GDM1 (cell line): Measurements from ENCODE around the gene ABCC8.

Experiments used
- DNase-seq: peaks from one replicate; lab custom pipeline; 2025; lab: John Stamatoyannopoulos, UW

ABCC8 gene

DNA sequence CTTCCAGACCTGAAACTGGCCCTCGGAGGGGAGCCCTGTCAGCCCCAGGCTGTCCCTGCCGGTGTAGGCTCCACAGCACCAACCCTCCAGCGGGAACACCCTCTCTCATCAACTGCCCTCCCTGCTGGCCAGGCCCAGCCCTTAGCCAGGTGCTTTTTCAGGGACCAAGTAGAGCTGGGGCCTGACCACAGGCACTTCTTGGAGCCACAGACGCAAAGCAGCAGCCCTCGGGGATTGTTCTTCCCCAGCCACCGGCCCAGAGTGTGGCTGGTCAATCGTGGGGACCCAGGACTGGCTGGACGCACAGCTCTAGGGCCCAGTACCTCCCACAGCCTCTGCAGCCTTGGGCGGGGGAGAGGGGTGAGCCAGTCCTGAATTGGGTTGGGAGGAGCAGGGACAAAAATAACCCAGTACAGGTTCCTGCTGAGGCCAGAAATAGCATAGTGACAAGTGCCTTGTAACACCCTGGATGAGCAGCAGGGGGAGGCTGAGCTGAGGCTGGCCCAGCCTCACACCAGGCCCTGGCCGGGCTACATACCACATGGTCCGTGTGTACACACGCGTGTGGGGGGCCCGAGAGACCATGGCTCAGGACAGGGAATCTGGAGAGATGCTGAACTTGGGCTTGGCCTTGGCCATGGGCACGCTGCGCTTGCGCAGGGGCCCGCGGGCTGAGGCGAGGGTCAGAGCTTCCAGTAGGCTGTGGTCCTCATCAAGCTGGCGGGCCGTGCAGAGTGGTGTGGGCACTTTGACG is 90.1 kb downstream of the ABCC8 start:
- DNase-seq = peak; percentile 38

GRCh38 chr11:17385926-17386325 is 90.7 kb downstream of the ABCC8 start:
- DNase-seq = no peak

GRCh38 chr11:17385492-17385891 is 91.2 kb downstream of the ABCC8 start:
- DNase-seq = no peak

DNA sequence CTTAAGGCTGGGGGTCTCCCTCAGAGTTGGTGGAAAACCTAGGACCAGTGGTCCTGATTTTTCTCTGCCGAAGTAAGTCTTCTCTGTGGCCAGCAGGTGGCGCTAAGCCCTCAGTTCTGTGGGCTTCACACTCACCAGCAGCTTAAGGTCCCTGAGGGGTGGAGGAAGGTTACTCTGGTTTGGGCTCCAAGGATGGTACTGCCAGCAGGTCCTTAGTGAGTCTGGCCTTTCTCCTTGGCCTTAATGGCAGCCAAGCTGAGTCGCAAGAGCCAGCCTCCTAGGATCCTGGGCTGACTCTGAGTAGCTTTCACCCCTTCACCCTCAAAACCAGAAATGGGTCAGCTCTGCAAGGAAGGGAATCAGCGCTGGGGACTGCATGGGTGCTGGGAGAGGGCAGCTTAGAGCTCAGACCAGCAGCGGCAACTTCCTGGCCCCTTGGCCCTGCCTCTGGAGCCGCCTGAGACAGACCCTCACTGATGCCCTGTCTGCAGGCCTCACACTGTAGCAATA is 92.6 kb downstream of the ABCC8 start:
- peak; percentile 73 for DNase-seq

- no peak for DNase-seq
Observed at GRCh38 chr11:17383461-17383860, 93.2 kb downstream of the ABCC8 start.

DNA sequence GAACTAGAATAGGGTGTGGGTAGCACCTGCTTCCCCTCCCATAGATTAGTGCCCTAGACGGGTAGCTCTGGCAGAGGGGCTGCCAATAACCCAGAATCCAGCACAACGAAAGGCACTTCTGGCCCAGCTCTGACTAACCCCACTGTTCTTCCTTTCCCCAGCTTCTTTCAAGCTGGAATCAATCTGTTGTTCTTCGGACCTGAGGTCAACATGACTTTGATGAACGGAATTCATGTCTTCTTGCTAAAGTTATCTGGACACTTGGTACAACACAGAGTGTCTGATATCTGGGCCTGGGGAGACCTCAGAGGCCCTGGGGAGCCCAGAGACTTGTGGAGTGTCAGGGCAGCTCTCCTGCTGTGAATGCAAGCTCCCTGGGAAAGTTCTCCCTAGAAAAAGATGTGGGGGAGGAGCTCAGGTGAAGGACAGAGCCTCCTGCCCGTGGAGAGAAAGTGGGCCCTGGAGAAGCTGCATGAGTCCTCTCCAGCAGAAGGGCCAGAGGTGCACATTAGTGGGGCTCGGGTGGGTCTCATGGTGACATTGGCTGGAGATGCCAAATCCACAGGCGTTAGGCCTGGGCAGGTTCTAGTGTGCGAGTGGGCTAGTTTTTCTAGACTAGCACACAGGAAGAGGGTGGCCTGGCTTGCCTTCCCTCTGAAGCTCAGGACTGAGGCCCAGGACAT is 94.5 kb downstream of the ABCC8 start:
- DNase-seq = no peak

- no peak for DNase-seq
Observed at GRCh38 chr11:17381156-17381555, 95.5 kb downstream of the ABCC8 start.

- DNase-seq = no peak
Observed at GRCh38 chr11:17379383-17380180, 97.1 kb downstream of the ABCC8 start.

GRCh38 chr11:17378655-17379054 is 98.0 kb downstream of the ABCC8 start:
- DNase-seq = no peak

GRCh38 chr11:17376493-17376892 is 100.2 kb downstream of the ABCC8 start:
- no peak for DNase-seq

- DNase-seq = no peak
Observed at GRCh38 chr11:17375547-17375946, 101.1 kb downstream of the ABCC8 start.

GRCh38 chr11:17371614-17372013 is 105.0 kb downstream of the ABCC8 start:
- no peak for DNase-seq

GRCh38 chr11:17369684-17370243 is 106.9 kb downstream of the ABCC8 start:
- DNase-seq = no peak

DNA sequence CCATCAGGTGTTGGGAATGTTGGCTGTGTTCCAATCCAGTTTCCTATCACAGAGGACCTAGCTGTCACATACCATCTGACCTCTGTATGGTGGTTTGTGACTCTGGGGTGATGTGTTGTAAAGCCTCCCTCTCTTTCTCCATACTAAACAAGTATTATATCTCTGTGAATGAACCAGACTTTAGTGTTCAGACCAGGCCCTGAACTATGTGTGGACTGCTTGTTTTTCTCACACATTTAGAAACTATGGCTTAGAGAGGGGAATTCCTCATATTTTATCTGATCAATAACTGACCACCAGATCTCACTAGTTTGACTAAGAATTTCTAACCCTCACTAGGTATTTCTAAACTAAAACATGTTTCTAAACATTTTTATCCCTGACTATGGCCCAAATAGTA is 107.6 kb downstream of the ABCC8 start:
- no peak for DNase-seq

- no peak for DNase-seq
Observed at GRCh38 chr11:17368551-17368950, 108.1 kb downstream of the ABCC8 start.

DNA sequence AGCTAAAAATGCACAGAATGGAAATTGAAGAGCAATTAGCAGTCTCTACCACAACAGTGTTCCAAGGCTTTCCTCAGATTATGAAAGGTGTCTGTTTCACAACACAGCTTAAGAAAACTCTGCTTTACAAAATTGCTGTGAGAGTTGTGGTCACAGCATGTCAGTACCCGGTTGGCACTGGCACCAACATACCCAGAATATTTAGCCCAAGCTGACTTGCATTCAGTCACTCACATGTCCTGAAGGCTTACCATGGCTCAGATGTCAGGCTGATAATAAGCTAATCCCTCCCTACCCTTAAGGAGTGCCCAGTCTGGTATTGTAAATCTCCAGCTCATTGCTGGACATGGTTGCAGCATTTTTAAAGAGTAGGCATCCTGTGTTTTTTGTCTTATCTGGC is 110.2 kb downstream of the ABCC8 start:
- no peak for DNase-seq

GRCh38 chr11:17354601-17354991 is 122.0 kb downstream of the ABCC8 start:
- DNase-seq = peak; percentile 48

DNA sequence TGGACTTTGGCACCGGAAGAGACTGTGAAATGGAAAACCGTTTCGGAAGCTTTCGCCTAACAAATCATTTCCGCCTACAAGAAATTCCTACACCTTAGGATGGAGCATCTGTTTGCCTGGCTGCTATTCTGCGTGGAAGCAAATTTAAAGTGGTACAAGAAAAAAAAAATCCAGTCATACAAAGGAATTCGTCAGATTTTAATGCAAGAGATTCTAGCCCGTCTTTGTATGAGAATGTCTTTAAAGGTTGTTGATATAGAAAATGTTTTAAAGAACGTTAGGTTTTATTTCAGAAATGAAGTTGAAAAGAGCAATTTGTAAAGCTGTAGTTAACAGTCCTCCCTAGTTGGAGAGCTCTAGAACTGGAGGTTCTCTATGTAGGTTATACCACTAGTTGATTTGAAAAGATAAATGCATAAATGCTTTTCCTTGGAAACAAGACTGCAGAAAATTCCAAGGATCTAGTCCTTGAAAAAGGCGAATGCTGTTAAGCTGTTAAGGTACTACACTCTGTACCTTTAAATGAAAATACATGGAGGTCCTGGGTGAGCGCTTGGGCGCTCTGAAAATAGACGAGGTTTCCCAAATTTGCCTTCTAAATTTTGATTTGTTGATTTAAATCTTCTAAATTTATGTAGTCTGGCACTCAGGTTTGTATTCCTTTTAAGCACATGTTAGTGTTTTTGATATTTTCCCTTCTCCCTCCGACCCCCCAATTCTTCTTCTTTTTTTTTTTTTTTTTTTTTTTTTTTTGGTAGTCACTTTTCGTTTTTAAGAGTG is 122.6 kb downstream of the ABCC8 start:
- no peak for DNase-seq

GRCh38 chr11:17352950-17353820 is 123.5 kb downstream of the ABCC8 start:
- DNase-seq = peak; percentile 66

DNA sequence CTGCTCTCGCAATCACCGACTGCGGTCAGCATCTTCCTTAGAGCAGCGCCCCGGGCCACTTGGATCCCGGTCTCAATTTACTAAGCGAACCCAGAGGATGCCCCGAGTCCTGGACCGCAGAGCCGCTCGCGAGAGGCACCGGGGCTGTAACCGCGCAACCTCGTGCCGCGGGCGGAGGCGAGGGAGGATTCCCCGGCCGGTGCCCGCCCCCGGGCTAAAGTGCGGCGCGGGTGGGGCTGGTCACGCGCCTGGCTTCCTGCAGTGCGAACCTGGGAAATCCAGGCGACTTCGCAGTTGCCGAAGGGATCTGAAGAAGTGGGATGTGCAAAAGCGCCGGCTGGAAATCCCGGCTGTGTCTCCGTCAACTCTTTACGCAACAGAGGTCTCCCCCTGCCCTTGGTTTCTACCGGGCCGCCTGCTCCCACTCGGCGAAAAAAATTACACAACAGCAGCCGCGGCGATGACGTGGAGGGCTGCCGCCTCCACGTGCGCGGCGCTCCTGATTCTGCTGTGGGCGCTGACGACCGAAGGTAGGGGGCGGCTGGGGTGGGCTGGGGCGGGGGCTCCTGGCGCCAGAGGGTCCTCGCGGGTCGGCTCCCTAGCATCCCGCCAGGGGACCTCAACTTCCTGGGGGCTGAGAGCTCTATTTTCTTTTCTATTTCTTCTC is 125.0 kb downstream of the ABCC8 start, which contains the start of gene NCR3LG1:
NCR3LG1 (plus strand) TSS at position 291 of the 667 bp plus-strand sequence; CDS start at position 461, 170 bp downstream.
- no peak for DNase-seq
